ENCODE results near the gene FIBCD1.

DNA sequence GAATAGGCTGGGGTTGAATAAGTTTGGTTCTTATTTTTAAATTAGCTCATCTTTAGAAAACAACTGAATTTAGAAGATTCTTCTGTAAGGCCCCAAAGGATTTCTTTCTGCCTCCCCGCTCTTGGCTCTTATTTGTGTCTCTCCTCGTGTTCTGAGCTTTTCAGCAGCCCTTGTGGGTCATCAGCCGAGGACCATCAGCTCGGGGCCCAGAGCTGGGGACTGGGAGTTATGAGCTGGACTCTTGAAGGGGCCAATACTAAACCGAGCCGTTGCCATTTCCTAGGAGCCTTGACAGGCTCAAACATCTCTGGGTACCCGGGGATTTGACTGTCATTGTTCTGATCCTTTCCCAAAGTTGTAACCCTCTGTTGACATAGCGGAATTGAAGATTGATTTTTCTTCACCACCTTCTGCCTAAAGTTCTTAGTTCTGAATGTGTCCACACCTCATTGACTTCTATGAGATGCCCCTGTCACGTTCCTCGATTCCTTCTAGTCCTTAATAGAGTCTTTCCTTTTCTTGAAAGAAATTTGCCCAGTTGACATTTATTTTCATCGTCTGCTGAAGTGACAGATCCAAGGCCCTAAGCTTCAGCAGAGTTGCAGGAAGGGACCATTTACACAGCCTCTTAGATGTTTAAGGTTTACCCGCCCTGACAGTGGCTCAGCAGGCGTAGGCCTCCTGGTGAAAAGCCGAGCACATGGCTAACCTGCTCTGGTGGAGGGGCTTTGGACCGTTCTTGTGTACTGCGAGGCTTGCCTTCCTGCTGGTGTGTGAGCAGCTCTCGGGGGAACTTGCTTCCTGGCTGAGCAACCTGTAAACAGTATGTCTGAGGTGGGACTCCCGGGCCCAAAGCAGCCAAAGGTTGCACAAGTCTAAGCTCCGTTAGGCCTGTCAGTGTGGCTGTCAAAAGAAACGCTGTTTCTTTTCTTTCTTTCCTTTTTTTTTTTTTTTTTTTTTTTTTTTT, 80.0 kb downstream of the FIBCD1 start:
- TF ChIP-seq, protein P1, sequence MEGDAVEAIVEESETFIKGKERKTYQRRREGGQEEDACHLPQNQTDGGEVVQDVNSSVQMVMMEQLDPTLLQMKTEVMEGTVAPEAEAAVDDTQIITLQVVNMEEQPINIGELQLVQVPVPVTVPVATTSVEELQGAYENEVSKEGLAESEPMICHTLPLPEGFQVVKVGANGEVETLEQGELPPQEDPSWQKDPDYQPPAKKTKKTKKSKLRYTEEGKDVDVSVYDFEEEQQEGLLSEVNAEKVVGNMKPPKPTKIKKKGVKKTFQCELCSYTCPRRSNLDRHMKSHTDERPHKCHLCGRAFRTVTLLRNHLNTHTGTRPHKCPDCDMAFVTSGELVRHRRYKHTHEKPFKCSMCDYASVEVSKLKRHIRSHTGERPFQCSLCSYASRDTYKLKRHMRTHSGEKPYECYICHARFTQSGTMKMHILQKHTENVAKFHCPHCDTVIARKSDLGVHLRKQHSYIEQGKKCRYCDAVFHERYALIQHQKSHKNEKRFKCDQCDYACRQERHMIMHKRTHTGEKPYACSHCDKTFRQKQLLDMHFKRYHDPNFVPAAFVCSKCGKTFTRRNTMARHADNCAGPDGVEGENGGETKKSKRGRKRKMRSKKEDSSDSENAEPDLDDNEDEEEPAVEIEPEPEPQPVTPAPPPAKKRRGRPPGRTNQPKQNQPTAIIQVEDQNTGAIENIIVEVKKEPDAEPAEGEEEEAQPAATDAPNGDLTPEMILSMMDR (IDR thresholded peaks at IDR 0.05) = no peak
- no peak for TF ChIP-seq POLR2A (IDR thresholded peaks at IDR 0.05)
